ENCODE data around the gene REEP3. TPM values are rescaled to one million over a fixed set of nuclear protein-coding genes. Genes with fewer than 3 reads are reported as not detected.
"Not testable (repeated sequence)": the region's sequence is repeated elsewhere in the genome, so short reads cannot be mapped to it uniquely, and the experiment has no call there.

REEP3 gene
- total and polyA plus RNA-seq, 2 donors: 11.2 to 11.9 TPM

DNA sequence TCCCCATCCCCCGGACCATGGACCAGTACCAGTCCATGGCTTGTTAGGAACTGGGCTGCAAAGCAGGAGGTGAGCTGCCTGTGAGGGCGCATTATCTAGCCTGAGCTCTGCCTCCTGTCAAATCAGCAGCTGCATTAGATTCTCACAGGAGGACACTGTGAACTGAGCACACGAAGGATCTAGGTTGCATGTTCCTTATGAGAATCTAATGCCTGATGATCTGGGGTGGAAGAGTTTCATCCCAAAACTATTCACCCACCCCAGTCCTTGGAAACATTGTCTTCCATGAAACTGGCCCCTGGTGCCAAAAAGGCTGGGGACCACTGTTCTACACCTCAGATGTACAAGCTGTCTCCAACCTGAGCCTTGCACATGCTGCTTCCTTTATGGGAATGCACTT, 31.4 kb upstream of the REEP3 start:
- H3K9me3 ChIP-seq (ENCODE audit: control insufficient read depth in 2 of 2, insufficient read depth in 1 of 2, low read length in 1 of 2): peaks cover 0 to 5% of the 10 kb centered on the region in 2 donors
- H3K27ac ChIP-seq (ENCODE audit: low read depth in 1 of 2, low read length in 1 of 2): no peak overlapping the region
- H3K36me3 ChIP-seq (ENCODE audit: control insufficient read depth in 2 of 2, insufficient read depth in 2 of 2, low read length in 1 of 2): no peaks in the 10 kb centered on the region
- 96% methylated on average over 3 of the region's 3 CpGs for WGBS
- DNase-seq (ENCODE audit: low read depth in 6 of 9, low spot score in 9 of 9): no peak
- H3K4me3 ChIP-seq (ENCODE audit: low read length in 2 of 2): no peak overlapping the region
- H3K4me1 ChIP-seq (ENCODE audit: control insufficient read depth in 2 of 2, insufficient read depth in 2 of 2, low read length in 2 of 2): no peaks in the 10 kb centered on the region
- H3K27me3 ChIP-seq (ENCODE audit: control insufficient read depth in 2 of 2, insufficient read depth in 1 of 2, low read length in 1 of 2): no peaks in the 10 kb centered on the region

DNA sequence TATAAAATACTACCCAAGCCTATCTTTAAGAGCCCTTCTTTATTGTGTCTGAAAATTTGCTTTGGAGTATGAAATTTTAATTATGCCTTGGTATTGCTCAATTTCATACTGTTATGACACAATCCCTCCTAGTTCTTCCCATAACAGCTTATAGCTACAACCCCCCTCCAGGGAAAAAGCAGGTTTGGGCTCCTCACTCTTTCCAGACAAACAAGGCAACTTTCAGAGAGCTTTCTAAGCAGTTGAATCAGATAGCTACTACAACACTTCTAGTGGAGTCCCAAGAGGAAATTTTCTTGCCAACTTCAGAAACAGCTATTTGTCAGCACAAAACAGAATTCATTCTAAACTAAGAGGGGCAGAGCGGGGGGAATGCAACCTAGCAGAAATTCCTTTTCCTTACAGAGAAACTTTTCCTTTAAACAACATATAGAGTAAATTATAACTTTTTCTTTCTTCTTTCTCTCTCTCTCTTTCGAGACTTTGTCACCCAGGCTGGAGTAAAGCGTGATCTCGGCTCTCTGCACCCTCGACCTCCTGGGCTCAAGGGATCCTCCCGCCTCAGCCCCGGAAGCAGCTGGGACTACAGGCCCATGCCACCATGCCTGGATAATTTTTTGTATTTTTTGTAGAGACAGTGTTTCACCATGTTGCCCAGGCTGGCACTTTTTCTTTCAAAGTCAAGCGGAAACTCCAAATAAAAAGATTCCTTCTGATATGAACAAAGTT, 29.4 kb upstream of the REEP3 start:
- Histone ChIP-seq H3K36me3 (ENCODE audit: control insufficient read depth in 2 of 2, insufficient read depth in 2 of 2, low read length in 1 of 2) (no peaks in the 10 kb centered on the region), H3K9me3 (ENCODE audit: control insufficient read depth in 2 of 2, insufficient read depth in 1 of 2, low read length in 1 of 2) (peaks cover 0 to 5% of the 10 kb centered on the region in 2 donors), H3K4me1 (ENCODE audit: control insufficient read depth in 2 of 2, insufficient read depth in 2 of 2, low read length in 2 of 2) (no peaks in the 10 kb centered on the region), H3K27ac (ENCODE audit: low read depth in 1 of 2, low read length in 1 of 2) (no peak overlapping the region), H3K27me3 (ENCODE audit: control insufficient read depth in 2 of 2, insufficient read depth in 1 of 2, low read length in 1 of 2) (no peaks in the 10 kb centered on the region), H3K4me3 (ENCODE audit: low read length in 2 of 2) (no peak overlapping the region)
- DNase-seq (ENCODE audit: low read depth in 6 of 9, low spot score in 9 of 9): no peak
- WGBS: 96% methylated on average over 8 of the region's 8 CpGs

DNA sequence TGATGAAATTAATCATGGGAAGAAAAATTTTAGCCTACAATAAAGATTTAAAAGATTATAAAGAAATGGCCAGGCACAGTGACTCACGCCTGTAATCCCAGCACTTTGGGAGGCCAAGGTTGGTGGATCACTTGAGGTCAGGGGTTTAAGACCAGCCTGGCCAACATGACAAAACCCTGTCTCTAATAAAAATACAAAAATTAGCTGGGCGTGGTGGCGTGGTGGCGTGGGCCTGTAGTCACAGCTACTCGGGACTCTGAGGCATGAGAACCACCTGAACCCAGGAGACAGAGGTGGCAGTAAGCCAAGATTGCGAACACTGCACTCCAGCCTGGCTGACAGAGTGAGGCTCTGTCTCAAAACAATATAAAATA, 28.9 kb upstream of the REEP3 start:
- H3K9me3 ChIP-seq (ENCODE audit: control insufficient read depth in 2 of 2, insufficient read depth in 1 of 2, low read length in 1 of 2): not testable (repeated sequence)
- 94% methylated on average over 6 of the region's 6 CpGs for WGBS

DNA sequence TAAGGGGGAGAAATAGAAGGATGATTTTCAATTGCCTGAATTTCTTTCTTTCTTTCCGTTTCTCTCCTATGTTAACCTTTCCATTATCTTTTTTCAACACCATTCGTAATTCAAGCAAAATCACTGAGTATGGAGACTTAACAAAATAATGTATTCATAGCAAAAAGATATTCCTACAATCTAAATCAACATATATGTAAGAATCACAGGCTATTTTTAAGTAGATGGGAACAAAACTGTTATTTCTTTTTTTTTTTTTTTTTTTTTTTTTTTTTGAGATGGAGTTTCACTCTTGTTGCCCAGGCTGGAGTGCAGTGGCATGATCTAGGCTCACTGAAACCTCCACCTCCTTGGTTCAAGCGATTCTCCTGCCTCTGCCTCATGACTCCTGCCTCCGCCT, 28.2 kb upstream of the REEP3 start:
- 97% methylated on average over 4 of the region's 4 CpGs for WGBS
- no peaks in the 10 kb centered on the region for H3K36me3 ChIP-seq (ENCODE audit: control insufficient read depth in 2 of 2, insufficient read depth in 2 of 2, low read length in 1 of 2)

More for the DNA sequence above, 28.9 kb upstream of the REEP3 start:
- not testable (repeated sequence) for H3K4me1 ChIP-seq (ENCODE audit: control insufficient read depth in 2 of 2, insufficient read depth in 2 of 2, low read length in 2 of 2); H3K27ac ChIP-seq (ENCODE audit: low read depth in 1 of 2, low read length in 1 of 2); H3K27me3 ChIP-seq (ENCODE audit: control insufficient read depth in 2 of 2, insufficient read depth in 1 of 2, low read length in 1 of 2); H3K36me3 ChIP-seq (ENCODE audit: control insufficient read depth in 2 of 2, insufficient read depth in 2 of 2, low read length in 1 of 2); H3K4me3 ChIP-seq (ENCODE audit: low read length in 2 of 2); DNase-seq (ENCODE audit: low read depth in 6 of 9, low spot score in 9 of 9)

DNA sequence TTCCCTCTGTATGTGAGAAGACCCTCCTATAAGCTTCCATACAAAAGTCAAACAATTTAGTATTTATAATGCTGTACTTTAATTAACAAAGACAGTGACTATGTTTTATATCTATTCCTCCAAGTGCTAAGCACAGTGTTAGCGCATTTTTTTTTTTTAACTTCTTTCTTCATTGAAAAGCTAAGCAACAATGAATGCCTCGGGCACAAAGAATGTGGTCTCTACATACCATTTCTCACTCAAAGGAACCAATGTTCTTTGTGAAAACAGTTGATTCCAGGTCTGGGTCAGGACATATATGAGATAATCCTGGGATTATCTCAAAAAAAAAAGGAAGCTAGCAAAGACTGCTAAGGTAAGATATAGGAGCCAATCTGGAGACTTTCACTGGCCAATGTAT, 26.2 kb upstream of the REEP3 start:
- Histone ChIP-seq H3K36me3 (ENCODE audit: control insufficient read depth in 2 of 2, insufficient read depth in 2 of 2, low read length in 1 of 2) (no peaks in the 10 kb centered on the region), H3K27me3 (ENCODE audit: control insufficient read depth in 2 of 2, insufficient read depth in 1 of 2, low read length in 1 of 2) (no peaks in the 10 kb centered on the region), H3K4me3 (ENCODE audit: low read length in 2 of 2) (no peak overlapping the region), H3K27ac (ENCODE audit: low read depth in 1 of 2, low read length in 1 of 2) (no peak overlapping the region), H3K9me3 (ENCODE audit: control insufficient read depth in 2 of 2, insufficient read depth in 1 of 2, low read length in 1 of 2) (peaks cover 0 to under 1% of the 10 kb centered on the region in 2 donors), H3K4me1 (ENCODE audit: control insufficient read depth in 2 of 2, insufficient read depth in 2 of 2, low read length in 2 of 2) (no peaks in the 10 kb centered on the region)
- WGBS: 98% methylated on average over 2 of the region's 2 CpGs
- no peak for DNase-seq (ENCODE audit: low read depth in 6 of 9, low spot score in 9 of 9)

More for the DNA sequence above, 28.2 kb upstream of the REEP3 start:
- Histone ChIP-seq H3K4me3 (ENCODE audit: low read length in 2 of 2) (no peak overlapping the region), H3K4me1 (ENCODE audit: control insufficient read depth in 2 of 2, insufficient read depth in 2 of 2, low read length in 2 of 2) (no peaks in the 10 kb centered on the region), H3K27ac (ENCODE audit: low read depth in 1 of 2, low read length in 1 of 2) (no peak overlapping the region), H3K27me3 (ENCODE audit: control insufficient read depth in 2 of 2, insufficient read depth in 1 of 2, low read length in 1 of 2) (no peaks in the 10 kb centered on the region), H3K9me3 (ENCODE audit: control insufficient read depth in 2 of 2, insufficient read depth in 1 of 2, low read length in 1 of 2) (peaks cover 0 to 5% of the 10 kb centered on the region in 2 donors)
- DNase-seq (ENCODE audit: low read depth in 6 of 9, low spot score in 9 of 9): no peak

DNA sequence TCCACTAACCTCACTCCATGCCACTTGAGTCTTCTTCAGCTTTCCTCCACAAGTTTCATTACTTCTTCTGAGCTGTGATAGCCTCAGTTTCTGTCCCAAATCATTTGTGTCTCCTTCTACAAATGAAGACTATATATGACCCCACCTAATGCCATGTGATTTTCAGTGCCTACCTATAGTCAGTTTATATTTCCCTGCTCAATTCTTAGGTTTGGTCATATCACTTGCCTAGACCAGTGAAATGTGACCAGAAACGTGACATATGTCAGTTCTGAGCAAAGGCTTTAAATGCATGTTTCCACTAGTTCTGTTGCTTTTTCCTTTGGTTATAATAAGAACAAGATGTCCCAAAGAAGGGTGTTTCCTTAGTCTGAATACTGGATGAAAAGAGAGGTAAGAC, 24.6 kb upstream of the REEP3 start:
- Histone ChIP-seq H3K27me3 (ENCODE audit: control insufficient read depth in 2 of 2, insufficient read depth in 1 of 2, low read length in 1 of 2) (no peaks in the 10 kb centered on the region), H3K36me3 (ENCODE audit: control insufficient read depth in 2 of 2, insufficient read depth in 2 of 2, low read length in 1 of 2) (no peaks in the 10 kb centered on the region), H3K4me1 (ENCODE audit: control insufficient read depth in 2 of 2, insufficient read depth in 2 of 2, low read length in 2 of 2) (no peaks in the 10 kb centered on the region), H3K9me3 (ENCODE audit: control insufficient read depth in 2 of 2, insufficient read depth in 1 of 2, low read length in 1 of 2) (no peaks in the 10 kb centered on the region), H3K27ac (ENCODE audit: low read depth in 1 of 2, low read length in 1 of 2) (no peak overlapping the region), H3K4me3 (ENCODE audit: low read length in 2 of 2) (no peak overlapping the region)
- WGBS: 96% methylated on average over 1 of the region's 1 CpG
- DNase-seq (ENCODE audit: low read depth in 6 of 9, low spot score in 9 of 9): no peak

DNA sequence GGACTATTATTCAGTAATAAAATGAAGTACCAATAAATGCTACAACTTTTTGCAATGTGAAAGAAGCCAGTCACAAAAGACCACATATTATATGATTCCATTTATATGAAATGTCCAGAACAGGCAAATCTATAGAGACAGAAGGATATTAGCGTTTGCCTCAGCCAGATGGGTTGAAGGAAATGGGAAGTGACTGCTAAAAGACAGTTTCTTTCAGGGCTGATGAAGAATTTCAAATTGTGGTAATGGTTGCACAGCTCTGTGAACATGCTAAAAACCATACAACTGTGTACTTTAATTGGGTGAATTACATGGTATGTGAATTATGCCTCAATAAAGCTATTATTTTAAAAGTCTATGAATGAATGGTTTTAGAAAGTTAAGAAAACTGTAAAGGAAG, 23.9 kb upstream of the REEP3 start:
- Histone ChIP-seq H3K4me3 (ENCODE audit: low read length in 2 of 2) (no peak overlapping the region), H3K36me3 (ENCODE audit: control insufficient read depth in 2 of 2, insufficient read depth in 2 of 2, low read length in 1 of 2) (no peaks in the 10 kb centered on the region), H3K27ac (ENCODE audit: low read depth in 1 of 2, low read length in 1 of 2) (no peak overlapping the region), H3K4me1 (ENCODE audit: control insufficient read depth in 2 of 2, insufficient read depth in 2 of 2, low read length in 2 of 2) (no peaks in the 10 kb centered on the region), H3K9me3 (ENCODE audit: control insufficient read depth in 2 of 2, insufficient read depth in 1 of 2, low read length in 1 of 2) (no peaks in the 10 kb centered on the region), H3K27me3 (ENCODE audit: control insufficient read depth in 2 of 2, insufficient read depth in 1 of 2, low read length in 1 of 2) (no peaks in the 10 kb centered on the region)
- no peak for DNase-seq (ENCODE audit: low read depth in 6 of 9, low spot score in 9 of 9)
- 60% methylated on average over 1 of the region's 1 CpG for WGBS

DNA sequence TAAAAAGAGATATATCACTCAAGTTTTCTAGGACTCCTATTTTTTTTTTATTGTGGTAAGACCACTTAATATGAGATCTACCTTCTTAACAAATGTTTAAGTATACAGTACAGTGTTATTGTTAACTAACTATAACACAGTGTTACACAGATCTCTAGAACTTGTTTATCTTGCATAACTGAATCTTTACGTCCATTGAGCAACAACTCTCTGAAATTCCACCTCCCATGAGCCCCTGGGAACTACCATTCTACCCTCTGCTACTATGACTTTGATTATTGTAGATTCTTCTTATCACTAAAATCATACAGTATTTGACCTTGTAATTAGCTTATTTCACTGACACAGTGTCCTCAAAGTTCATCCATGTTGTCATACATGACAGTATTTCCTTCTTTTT, 22.5 kb upstream of the REEP3 start:
- no peaks in the 10 kb centered on the region for H3K9me3 ChIP-seq (ENCODE audit: control insufficient read depth in 2 of 2, insufficient read depth in 1 of 2, low read length in 1 of 2)
- H3K4me1 ChIP-seq (ENCODE audit: control insufficient read depth in 2 of 2, insufficient read depth in 2 of 2, low read length in 2 of 2): no peaks in the 10 kb centered on the region
- no peak overlapping the region for H3K4me3 ChIP-seq (ENCODE audit: low read length in 2 of 2)
- WGBS: 100% methylated on average over 1 of the region's 1 CpG
- no peaks in the 10 kb centered on the region for H3K36me3 ChIP-seq (ENCODE audit: control insufficient read depth in 2 of 2, insufficient read depth in 2 of 2, low read length in 1 of 2)
- no peaks in the 10 kb centered on the region for H3K27me3 ChIP-seq (ENCODE audit: control insufficient read depth in 2 of 2, insufficient read depth in 1 of 2, low read length in 1 of 2)
- DNase-seq (ENCODE audit: low read depth in 6 of 9, low spot score in 9 of 9): no peak
- no peak overlapping the region for H3K27ac ChIP-seq (ENCODE audit: low read depth in 1 of 2, low read length in 1 of 2)

DNA sequence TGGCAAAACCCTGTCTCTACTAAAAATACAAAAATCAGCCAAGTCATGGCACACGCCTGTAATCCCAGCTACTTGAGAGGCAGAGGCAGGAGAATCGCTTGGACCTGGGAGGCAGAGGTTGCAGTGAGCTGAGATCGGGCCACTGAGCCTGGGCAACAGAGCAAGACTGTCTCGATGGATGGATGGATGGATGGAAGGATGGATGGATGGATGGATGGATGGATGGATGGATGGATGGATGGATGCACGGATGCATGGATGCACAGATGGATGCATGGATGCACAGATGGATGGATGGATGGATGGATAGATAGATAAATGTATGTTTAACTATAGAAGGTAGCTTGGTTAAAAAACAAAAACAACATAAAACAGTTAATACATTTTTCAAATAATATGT, 20.6 kb upstream of the REEP3 start:
- H3K27ac ChIP-seq (ENCODE audit: low read depth in 1 of 2, low read length in 1 of 2); H3K27me3 ChIP-seq (ENCODE audit: control insufficient read depth in 2 of 2, insufficient read depth in 1 of 2, low read length in 1 of 2); DNase-seq (ENCODE audit: low read depth in 6 of 9, low spot score in 9 of 9); H3K4me3 ChIP-seq (ENCODE audit: low read length in 2 of 2); H3K9me3 ChIP-seq (ENCODE audit: control insufficient read depth in 2 of 2, insufficient read depth in 1 of 2, low read length in 1 of 2); H3K36me3 ChIP-seq (ENCODE audit: control insufficient read depth in 2 of 2, insufficient read depth in 2 of 2, low read length in 1 of 2); H3K4me1 ChIP-seq (ENCODE audit: control insufficient read depth in 2 of 2, insufficient read depth in 2 of 2, low read length in 2 of 2): not testable (repeated sequence)
- WGBS: 96% methylated on average over 5 of the region's 5 CpGs

All from thymus (tissue), 11 donors.